Measurements from ENCODE around the gene SPATA45. TPM values are rescaled to one million over a fixed set of nuclear protein-coding genes. Genes with fewer than 3 reads are reported as not detected.

SPATA45 gene
- total and polyA plus RNA-seq, 2 of the 4 experiments (the other 2 are of a cell fraction): not detected

GRCh38 chr1:212873518-212873917, 26.1 kb upstream of the SPATA45 start:
- Histone ChIP-seq H3K18ac (ENCODE audit: low read depth, low read length) (no peak overlapping the region), H4K5ac (ENCODE audit: low read depth, low read length) (no peak overlapping the region), H3K9me3 (ENCODE audit: control insufficient read depth, insufficient read depth, low read length) (no peaks in the 10 kb centered on the region), H3K27ac (ENCODE audit: insufficient read depth, low read length) (no peak overlapping the region), H3K27me3 (ENCODE audit: control insufficient read depth, insufficient read depth, low read length) (no peaks in the 10 kb centered on the region), H2BK20ac (ENCODE audit: low read depth, low read length) (no peak overlapping the region), H4K8ac (ENCODE audit: low read depth in 2 of 2, low read length in 2 of 2) (no peak overlapping the region), H3K9ac (ENCODE audit: low read depth, low read length) (no peak overlapping the region), H4K20me1 (ENCODE audit: insufficient read depth, low read length) (no peaks in the 10 kb centered on the region), H2BK5ac (ENCODE audit: low read depth, low read length, poor library complexity, severe bottlenecking) (no peak overlapping the region), H3K4ac (ENCODE audit: low read depth, low read length) (no peak overlapping the region), H3K4me3 (ENCODE audit: insufficient read depth, low read depth, low read length) (no peak overlapping the region), H3K56ac (ENCODE audit: extremely low read depth, insufficient read depth, low read length) (no peak overlapping the region), H3K9me1 (ENCODE audit: insufficient read depth, low read length) (no peaks in the 10 kb centered on the region), H3K4me2 (ENCODE audit: low read depth, low read length) (no peak overlapping the region), H3K23ac (ENCODE audit: low read depth, low read length) (no peak overlapping the region), H2AK5ac (ENCODE audit: low read depth, low read length) (no peak overlapping the region), H3K36me3 (ENCODE audit: control insufficient read depth, insufficient read depth, low read length) (peaks cover 13% of the 10 kb centered on the region), H3K79me1 (ENCODE audit: low read depth in 1 of 2, low read length in 2 of 2) (no peaks in the 10 kb centered on the region), H3K4me1 (ENCODE audit: control insufficient read depth, insufficient read depth, low read length) (no peaks in the 10 kb centered on the region), H2BK120ac (ENCODE audit: low read depth, low read length) (no peak overlapping the region), H3K14ac (replicated peaks; ENCODE audit: low read depth, low read length) (no peak overlapping the region), H2BK15ac (ENCODE audit: low read depth, low read length) (no peak overlapping the region), H2AK9ac (replicated peaks; ENCODE audit: low read depth, low read length, poor library complexity) (no peak overlapping the region), H2AFZ (replicated peaks; ENCODE audit: low read length, poor library complexity) (no peak overlapping the region), H4K91ac (ENCODE audit: insufficient read depth, low read depth, low read length) (no peak overlapping the region)
- POLR2A ChIA-PET (ENCODE audit: unreplicated experiment): no interaction called here
- no TSS peak for BruUV-seq (replicated peaks)
- no peak for DNase-seq
- no peak for ATAC-seq (ENCODE audit: low read depth)
- TF ChIP-seq POLR2A (IDR thresholded peaks at IDR 0.05; ENCODE audit: low read depth, low read length) (no peak), MAZ (IDR thresholded peaks at IDR 0.05; ENCODE audit: borderline replicate concordance, low read depth, low read length) (no peak), CTCF (conservative IDR thresholded peaks at IDR 0.05; ENCODE audit: low read depth, low read length) (no peak), RCOR1 (IDR thresholded peaks at IDR 0.05; ENCODE audit: insufficient replicate concordance, low read length) (no peak), USF2 (IDR thresholded peaks at IDR 0.05; ENCODE audit: low read depth, low read length) (no peak), ELK1 (IDR thresholded peaks at IDR 0.05; ENCODE audit: borderline replicate concordance, low read depth, low read length) (no peak), CEBPB (IDR thresholded peaks at IDR 0.05; ENCODE audit: low read depth, low read length) (no peak)
- no CpG with 5 or more reads among the region's 2 CpGs for WGBS, 2 experiments (ENCODE audit: extremely low coverage in 2 of 2, insufficient read length in 1 of 2)
- dilution Hi-C loops (cut with HindIII; ENCODE audit: low sequenced_read_pairs, unreplicated experiment) (no loop called here), intact Hi-C loops (cut with micrococcal nuclease) (no loop called here), in situ Hi-C loops (cut with MboI; ENCODE audit: low sequenced_read_pairs) (no loop called here)
- CTCF ChIA-PET: interaction anchor here (0.6 kb wide), 1 partner anchor 68 kb away, joined by 6 read pairs; no protein-coding TSS in a partner anchor

Measured in IMR-90 (cell line).